NCI-H1105 treated with DMSO at 0.1 percent for 48 hours (cell line): Measurements from ENCODE around the gene JPH3.

Experiments used
- DNase-seq: peaks from one replicate; lab custom pipeline; 2025; lab: John Stamatoyannopoulos, UW

Gene JPH3

DNA sequence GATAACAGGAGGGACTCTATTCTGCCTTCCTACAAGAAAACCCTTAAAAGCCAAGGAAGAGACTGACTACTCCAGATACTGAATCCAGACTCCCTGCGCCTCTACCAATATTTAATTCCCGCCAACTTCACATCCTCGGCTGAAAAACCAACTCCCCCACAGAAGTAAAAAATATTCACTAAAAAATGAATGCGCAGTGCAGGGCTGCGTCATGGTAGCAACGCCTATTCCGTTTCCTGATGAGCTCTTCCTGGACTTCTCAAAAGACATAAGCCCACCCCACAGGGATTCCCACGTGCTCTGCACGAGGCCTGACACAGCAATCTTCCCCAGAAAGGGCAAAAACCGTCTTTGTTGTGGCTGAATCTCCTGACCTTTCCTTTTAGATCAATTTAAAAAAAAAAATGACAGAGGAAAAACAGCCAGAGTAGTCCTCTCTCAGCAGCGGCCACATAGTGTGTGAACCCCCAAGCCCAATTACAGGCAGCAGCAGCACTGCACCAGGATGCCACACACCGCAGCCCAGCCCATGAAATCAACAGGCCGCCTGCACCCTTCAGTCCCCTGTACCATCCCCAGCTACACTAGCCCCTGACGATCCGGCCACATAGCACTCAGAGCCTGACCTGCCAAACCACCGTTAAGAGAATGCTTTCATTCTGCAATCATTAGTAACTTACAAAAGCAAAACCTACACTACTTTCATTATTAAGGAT, 139.6 kb downstream of the JPH3 start:
- no peak for DNase-seq

DNA sequence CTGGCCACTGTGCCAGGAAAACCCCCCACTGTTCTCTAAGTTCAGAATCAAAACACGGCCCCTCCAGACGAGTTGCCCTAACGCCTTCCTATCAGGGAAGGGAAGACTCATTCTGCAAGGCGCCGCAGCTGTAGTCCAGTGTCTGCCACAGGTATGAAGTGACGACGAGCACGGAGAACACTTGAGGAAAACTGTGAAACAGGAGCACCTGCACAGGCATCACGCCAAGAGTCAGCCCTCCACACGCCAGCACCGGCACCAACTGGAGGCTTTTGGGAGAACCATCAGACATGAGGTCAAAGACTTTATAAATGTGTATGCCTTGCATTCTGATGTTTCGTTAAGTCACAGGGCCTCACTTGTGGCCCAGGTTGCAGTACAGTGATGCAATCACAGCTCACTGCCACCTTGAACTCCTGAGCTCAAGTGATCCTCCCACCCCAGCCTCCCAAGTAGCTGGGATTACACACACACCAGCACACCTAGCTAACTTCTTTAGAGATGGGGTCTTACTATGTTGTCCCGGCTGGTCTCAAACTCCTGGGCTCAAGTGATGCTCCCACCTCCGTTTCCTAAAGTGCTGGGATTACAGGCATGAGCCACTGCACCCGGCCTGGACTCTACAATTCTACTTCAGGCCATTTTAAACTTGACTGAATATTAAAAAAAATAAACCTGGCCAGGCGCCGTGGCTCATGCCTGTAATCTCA, 140.6 kb downstream of the JPH3 start:
- DNase-seq: peak; percentile 51

DNA sequence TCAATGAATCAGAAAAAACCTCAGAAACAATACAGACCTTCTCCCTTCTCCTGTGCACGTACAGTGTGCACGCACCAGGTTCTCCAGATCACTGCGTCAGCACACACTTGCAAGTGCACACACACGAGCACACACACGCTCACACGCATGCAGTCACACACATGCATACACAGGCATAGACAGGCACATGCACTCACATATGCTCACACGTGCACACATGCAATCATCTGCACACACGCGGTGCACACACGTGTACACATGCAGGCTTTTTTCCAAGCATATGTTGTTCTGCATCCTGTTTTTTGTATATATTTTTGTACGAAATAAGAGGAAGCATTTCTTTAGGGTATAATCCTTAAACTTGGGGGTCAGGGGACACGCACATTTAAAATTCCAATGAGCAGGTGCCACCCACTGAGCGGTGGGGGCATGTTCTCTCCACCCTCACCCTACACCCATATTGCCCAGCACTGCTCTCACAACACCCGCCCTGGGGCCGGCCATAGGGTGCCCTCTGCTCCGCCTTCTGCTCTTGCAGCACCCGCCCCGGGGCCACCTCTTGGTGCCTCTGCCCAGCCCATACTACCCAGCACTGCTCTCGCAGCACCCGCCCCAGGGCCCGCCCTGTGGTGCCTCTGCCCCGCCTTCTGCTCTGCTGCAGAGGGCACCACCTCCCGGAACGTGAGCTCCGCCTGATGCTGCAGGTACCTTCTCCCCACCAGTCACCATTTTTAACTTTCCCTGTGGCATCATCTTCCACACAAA, 142.6 kb downstream of the JPH3 start:
- no peak for DNase-seq

DNA sequence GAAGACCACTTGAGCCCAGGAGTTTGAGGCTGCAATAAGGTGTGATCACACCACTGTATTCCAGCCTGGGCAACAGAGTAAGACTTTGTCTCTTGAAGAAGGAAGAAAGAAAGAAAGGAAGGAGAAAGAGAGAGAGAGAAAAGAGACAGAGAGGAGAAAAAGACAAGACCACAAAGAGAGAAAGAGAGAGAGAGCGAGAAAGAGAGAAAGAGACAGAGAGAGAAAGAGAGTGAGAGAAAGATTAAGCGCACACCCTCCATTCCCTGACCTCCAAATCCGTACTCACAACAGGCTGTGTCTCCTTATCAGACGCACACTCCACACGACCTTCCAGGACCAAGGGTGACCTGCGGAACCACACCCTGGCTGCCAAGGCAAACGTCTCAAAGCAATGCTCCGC, 143.9 kb downstream of the JPH3 start:
- DNase-seq: no peak
